ENCODE measurements around the gene KCNQ5.

KCNQ5 gene

DNA sequence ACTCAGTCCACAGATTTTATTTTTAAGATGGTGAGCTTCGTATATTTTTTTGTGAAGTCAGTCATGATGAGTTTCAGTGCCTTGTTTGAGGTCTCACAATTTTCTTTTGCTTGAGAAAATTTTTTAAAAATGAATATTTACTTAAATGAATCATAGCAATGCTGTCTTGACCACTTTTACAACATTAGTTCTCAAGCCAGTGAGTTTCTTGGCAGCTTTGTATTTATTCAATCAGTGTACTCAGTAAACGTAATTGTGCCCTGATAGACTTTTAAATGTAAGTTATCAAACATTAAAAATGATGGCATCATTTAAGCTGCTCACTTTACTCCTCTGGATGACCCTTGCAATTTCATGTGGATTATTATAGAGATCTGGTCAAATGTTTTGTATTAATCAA is 342.1 kb downstream of the KCNQ5 start:
- no peak for TF ChIP-seq CTCF (IDR thresholded peaks at IDR 0.05; ENCODE audit: extremely low read depth, missing control alignments)
- DNase-seq (ENCODE audit: low spot score), result no peak

DNA sequence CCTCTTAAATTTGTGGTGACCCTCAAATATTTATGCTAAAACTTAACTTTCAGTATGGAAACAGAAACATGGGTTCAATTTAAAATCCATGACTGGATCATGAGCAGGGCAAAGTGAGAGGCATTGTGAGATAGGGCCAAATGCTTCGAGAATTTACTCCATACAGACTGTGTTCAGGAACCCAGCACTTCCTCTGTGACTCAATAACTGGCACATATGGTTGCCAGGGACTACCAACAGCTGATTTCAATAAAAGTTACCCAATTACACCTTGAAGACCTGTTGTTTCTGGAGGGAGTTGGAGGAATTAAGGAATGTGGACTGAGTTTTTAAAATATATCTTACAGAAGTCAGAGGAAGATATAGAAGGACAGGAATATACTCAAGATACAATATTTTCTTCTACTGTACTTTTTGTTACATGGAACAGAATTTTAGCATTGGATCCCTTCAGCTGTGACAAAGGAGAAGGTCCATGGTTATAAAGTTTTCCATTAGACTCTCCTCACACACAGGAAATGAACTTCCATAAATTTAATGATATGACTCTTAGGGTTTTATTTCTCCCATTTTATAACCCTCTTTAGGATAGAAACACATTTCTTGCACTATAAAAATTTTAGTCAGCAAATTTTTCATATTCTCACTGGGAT is 344.9 kb downstream of the KCNQ5 start:
- DNase-seq (ENCODE audit: low spot score), result no peak
- TF ChIP-seq CTCF (IDR thresholded peaks at IDR 0.05; ENCODE audit: extremely low read depth, missing control alignments), result no peak

DNA sequence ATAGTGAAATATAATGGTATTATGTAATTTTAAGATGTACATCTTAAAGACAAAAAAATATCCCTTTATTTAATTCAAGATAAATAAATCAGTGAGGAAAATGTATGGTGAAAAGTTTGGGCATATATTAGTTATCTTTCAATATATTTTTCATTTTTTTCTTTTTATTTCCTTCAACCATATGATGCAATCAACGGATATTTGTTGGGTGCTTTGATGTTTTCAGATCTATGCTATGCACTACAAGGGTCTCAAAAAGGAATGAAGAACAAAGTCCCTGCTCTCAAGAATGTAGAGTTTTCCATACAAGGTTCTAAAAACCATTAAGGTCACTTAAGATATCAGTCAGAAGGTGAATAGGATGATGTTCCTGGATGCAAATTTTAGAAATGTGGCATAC is 345.5 kb downstream of the KCNQ5 start:
- no peak for TF ChIP-seq CTCF (IDR thresholded peaks at IDR 0.05; ENCODE audit: extremely low read depth, missing control alignments)
- DNase-seq (ENCODE audit: low spot score), result no peak

- no peak for TF ChIP-seq CTCF (IDR thresholded peaks at IDR 0.05; ENCODE audit: extremely low read depth, missing control alignments)
- no peak for DNase-seq (ENCODE audit: low spot score)
Observed at GRCh38 chr6:72968704-72969103, 346.8 kb downstream of the KCNQ5 start.

GRCh38 chr6:72969666-72970065 is 347.8 kb downstream of the KCNQ5 start:
- no peak for DNase-seq (ENCODE audit: low spot score)
- TF ChIP-seq CTCF (IDR thresholded peaks at IDR 0.05; ENCODE audit: extremely low read depth, missing control alignments), result no peak

DNA sequence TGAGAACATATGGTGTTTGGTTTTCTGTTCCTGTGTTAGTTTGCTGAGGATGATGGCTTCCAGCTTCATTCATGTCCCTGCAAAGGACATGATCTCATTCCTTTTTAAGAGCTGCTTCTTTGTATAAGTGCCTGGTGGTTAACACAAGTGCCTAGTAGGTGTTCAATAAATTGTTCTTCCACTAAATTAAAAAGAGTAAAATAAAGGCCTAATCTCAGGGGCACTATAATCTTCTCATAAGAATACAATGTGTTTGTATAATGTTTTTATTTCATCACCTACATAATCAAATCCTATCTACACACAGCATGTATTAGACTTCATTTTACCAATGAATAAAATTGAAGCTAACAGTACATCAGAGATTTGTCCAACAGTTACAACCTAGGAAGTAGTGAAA is 350.7 kb downstream of the KCNQ5 start:
- no peak for DNase-seq (ENCODE audit: low spot score)
- TF ChIP-seq CTCF (IDR thresholded peaks at IDR 0.05; ENCODE audit: extremely low read depth, missing control alignments), result no peak

- no peak for DNase-seq (ENCODE audit: low spot score)
- no peak for TF ChIP-seq CTCF (IDR thresholded peaks at IDR 0.05; ENCODE audit: extremely low read depth, missing control alignments)
Observed at GRCh38 chr6:72974276-72974675, 352.4 kb downstream of the KCNQ5 start.
